Measurements from ENCODE around the gene PPP1R14D. TPM values are rescaled to one million over a fixed set of nuclear protein-coding genes. Genes with fewer than 3 reads are reported as not detected.
A peak's percentile ranks its signal among the peaks of the same experiment; 100 is the strongest.

The PPP1R14D gene
- total RNA-seq, 1 experiment from 2014 or later = not detected

DNA sequence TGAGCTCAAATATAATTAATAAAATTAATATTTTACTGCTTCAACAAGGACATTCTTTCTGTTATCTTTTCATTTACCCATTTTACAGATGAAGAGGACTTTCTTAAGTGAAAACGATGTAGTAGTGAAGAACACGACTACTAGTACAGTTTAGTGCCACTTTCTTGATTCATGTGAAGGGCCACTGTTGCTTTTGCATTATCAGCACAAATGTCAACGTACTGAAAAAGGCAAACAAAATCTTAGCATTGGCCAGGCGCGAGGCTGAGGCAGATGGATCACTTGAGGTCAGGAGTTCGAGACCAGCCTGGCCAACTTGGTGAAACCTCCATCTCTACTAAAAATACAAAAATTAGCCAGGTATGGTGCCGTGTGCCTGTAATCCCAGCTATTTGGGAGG, 9.5 kb downstream of the PPP1R14D start:
- DNase-seq (ENCODE audit: low spot score) = no peak

DNA sequence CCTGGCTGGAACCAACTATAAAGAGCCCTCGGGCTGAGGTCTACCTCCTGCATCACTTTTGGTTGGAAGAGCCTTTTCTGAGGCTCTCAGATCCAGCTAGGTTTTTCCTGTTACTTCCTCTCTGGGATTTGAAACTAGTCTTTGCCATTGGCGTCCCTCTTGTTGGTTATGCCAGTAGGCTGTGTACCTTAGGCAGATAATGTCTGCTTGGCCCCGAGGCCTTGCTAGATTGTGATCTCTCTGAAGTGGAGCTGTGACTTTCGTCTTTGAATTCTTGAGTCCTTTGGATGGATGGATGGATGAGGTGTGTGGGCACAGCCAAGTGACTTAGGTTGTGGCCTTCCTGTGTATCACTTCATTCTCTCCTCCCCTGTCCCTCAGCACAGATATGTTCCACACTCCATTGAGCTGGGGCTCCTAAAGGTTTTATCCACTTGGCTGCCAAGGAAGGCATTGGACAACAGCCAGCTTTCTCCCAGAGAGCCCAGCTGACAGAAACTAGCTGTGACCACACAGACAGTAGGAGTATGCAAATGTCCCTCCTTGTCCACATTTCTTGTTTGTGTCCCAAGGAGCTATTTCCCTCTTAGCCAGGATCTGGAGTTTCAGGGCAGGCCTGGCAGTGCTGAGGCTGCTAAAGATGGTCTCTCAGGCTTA, 13.3 kb downstream of the PPP1R14D start:
- DNase-seq (ENCODE audit: low spot score) = no peak

DNA sequence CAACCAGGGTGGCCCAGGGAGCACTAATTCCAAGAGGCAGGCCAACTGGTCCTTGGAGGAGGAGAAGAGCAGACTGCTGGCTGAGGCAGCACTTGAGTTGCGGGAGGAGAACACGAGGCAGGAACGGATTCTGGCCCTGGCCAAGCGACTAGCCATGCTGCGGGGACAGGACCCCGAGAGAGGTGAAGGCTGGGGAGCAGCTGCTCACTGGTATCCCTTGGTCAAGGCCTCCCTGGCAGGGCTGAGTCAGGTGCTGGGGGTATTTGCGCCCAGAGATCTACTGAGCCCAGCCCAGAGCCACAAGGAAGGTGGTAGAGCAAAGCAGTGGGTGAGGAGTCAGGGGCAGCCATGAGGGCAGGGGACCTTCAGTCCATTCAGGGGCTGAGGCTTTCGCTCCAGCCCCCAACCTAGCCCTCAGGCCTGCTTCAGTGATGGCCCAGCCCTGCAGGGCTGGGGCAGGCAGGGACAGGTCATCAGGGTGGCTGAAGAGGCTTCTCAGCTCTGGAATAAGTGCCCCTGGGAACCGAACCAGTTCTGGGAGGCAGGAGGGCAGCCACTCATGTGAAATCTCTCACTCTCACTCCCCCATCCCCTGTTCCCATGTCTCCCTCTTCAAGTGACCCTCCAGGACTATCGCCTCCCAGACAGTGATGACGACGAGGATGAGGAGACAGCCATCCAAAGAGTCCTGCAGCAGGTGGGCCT, 15.6 kb downstream of the PPP1R14D start:
- DNase-seq (ENCODE audit: low spot score) = no peak

DNA sequence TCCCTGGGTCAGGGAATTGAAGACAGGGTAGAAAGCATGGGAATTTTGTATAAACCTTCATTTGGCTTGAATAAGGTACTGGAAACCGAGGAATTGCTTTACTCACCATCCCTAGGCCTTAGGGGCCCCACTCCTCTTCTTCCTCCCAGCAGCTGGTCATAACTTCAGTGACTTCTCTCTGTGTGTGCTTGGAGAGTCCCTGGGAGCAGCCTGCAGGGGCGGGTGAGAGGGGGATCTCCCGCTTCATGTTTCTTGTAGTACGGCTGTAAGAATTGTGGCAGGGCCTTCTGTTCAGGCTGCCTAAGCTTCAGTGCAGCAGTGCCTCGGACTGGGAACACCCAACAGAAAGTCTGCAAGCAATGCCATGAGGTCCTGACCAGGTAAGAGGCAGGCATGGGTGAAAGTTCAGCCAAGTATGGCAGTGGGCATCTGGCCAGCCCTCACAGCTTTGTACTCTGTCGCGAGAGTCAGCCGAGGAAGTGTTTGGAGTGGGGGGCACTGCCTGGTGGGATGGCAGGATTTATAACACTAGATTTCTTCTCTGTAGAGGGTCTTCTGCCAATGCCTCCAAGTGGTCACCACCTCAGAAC, 19.6 kb downstream of the PPP1R14D start:
- DNase-seq (ENCODE audit: low spot score) = no peak

DNA sequence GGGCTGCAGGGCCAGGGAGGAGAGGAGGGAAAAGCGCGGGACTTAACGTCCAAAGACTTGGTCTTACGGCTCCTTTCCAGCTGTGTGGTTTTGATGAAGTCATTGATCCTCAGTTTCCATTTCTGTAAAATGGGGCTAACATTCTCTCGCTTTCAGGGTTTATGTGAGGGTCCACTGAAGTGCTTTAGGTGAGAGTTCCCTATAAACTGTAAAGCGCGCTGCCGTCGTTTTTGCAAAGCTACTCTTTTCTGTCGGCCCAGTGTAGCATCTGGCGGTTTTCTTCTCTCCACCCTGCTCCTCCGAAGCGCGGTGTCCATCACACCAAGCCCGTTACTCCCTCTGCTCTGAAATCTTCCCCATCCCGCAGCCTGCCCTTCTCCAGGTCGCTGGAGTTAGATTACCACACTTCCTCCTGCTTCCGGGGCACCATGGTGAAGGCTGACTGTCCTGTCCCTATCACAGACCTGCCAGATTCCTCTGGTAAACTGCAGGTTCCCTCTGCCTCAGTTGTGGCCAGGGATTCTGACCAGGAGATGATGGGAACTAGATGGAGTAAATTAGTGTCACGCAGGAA, 20.5 kb downstream of the PPP1R14D start:
- no peak for DNase-seq (ENCODE audit: low spot score)

DNA sequence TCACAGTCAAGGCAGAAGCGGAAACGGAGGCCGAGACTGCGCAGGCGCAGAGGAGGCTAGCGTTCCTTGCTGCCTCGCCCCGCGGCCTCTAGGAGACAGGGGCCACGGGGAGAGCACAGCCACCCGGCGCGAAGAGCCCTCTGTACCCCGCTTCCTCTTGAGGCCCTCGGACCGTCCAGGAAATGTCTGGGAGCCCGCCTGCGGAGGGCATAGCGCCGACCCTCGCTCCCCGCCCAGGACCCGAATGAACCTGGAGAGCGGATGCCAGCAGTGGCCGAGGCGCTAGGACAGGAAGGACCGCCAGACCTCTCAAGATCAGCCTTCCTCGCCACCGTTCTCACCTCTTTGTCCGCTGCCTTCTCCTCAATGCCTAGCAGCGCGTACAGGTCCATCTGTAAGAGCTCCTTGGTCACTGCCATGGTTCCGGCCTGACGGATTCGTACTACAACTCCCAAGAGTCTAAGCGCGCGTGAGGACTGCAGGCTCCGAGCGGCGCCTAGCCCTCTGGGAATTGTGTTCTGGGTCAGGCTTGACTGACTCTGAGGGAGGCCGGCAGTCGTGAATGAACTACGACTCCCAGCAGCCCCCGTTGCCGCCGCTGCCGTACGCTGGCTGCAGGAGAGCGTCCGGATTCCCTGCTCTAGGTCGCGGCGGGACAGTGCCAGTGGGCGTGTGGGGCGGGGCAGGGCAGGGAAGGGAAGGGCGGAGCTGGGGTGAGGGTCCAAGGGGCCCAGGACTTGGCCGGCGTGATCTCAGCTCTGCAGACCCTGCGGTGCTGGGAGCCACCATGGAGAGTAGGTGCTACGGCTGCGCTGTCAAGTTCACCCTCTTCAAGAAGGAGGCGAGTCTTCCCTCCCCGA, 21.2 kb downstream of the PPP1R14D start, which contains the start of the genes DNAJC17 and ZFYVE19:
TSS of gene DNAJC17 (minus strand) at position 446 of the 860 bp plus-strand sequence. CDS start at position 419, 27 bp downstream.
TSS of gene ZFYVE19 (plus strand) at position 62 of the 860 bp plus-strand sequence. CDS start at position 563, 501 bp downstream.
- peak; percentile 97 for DNase-seq (ENCODE audit: low spot score)

DNA sequence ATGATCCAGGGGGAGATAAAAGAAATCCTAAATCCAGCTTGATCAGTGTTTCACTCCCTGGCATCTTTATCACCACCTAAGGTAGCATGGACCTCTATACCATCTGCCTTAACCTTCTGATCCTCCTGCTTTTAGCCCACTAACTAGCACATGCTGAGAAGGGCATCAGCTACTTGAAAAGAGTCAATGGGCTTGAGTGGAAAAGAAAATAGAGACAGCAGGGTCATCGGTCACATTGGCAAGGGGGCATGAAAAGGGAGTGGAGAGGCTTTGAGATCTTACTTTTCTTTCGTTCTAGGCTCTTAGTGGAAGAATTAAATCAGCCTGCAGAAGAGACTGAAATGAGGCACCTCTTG, 21.9 kb downstream of the PPP1R14D start:
- DNase-seq (ENCODE audit: low spot score) = no peak

DNA sequence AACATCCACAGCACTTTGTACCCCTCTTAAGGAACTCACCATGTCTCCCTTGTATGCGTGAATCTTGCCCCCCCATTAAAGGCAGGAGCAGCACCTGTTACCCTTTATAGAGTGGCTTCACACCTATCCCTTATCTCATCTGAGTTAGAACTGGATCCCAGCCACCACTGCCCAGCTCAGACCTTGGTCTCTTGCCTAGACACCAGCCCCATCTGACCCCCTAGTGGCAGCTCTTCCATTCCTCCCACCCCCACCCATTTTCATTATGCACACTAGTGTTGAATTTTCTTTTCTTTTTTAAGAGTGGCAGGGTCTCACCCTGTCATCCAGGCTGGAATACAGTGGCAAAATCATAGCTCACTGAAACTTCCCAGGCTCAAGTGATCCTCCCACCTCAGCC, 24.8 kb downstream of the PPP1R14D start:
- DNase-seq (ENCODE audit: low spot score) = no peak

DNA sequence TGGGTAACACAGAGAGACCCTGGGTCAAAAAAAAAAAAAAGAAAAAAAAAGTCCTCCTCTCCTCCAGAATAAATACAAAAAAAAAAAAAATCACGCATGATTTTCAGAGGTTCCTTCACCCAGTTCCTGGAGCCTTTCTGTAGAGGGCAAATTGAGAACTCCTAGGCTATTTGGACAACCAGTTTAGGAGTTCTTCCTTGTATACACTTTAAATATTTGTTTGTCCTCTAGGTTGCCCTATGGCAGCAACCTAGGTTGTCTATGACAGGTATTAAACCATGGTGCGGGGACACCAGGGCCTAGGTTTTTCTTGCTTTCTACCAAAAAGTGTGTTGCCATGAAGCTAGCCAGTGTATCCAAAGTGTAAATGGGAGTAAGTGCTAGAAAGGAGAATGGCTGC, 25.4 kb downstream of the PPP1R14D start:
- no peak for DNase-seq (ENCODE audit: low spot score)

DNA sequence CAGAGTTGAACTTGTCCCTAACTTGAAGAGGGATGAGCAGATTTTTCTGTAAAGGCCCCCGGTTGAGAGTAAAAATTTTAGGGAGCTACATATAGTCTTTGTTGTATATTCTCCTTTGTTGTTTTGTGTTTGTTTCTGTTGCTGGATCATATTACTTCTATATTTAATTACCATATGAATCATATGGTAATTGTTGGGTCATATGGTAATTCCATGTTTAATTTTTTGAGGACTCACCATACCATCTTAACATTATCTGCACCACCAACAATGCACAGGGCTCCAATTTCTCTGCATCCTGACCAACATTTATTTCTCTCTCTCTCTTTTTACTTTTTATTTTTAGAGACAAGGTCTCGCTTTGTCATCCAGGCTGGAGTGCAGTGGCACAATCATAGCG, 29.0 kb downstream of the PPP1R14D start:
- DNase-seq (ENCODE audit: low spot score) = no peak

DNA sequence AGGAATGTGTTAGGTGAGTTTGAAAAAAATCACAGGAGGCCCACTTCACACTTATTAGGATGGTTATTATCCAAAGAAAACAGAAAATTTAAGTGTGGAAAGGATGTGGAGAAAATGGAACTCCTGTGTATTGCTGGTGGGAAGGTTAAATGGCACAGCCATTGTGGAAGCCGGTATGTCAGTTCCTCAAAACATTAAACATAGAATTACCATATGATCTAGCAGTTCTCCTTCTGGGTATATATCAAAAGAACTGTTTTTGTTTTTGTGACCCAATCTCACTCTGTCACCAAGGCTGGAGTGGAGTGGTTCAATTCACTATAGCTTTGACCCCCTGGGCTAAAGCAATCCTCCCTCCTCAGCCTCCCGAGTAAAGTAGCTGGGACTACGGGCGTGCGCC, 32.0 kb downstream of the PPP1R14D start:
- no peak for DNase-seq (ENCODE audit: low spot score)

DNA sequence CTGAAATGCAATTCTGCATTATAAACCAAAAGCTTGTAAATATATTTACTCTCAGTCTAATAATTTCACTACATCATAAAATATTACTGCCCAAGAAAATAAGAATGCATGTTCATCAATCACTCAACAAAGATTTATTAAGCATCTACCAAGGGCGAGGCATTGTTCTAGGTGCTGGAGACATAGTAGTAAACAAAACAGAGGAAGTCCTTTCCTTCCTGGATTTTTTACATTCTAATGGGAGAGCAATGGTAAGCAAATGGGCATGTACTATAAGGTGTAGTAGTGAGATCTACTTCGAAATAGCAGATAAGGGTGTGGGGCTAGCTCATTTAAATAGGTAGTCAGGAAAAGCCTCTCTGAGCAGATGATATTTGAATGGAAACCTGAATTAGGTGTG, 32.5 kb downstream of the PPP1R14D start:
- no peak for DNase-seq (ENCODE audit: low spot score)

DNA sequence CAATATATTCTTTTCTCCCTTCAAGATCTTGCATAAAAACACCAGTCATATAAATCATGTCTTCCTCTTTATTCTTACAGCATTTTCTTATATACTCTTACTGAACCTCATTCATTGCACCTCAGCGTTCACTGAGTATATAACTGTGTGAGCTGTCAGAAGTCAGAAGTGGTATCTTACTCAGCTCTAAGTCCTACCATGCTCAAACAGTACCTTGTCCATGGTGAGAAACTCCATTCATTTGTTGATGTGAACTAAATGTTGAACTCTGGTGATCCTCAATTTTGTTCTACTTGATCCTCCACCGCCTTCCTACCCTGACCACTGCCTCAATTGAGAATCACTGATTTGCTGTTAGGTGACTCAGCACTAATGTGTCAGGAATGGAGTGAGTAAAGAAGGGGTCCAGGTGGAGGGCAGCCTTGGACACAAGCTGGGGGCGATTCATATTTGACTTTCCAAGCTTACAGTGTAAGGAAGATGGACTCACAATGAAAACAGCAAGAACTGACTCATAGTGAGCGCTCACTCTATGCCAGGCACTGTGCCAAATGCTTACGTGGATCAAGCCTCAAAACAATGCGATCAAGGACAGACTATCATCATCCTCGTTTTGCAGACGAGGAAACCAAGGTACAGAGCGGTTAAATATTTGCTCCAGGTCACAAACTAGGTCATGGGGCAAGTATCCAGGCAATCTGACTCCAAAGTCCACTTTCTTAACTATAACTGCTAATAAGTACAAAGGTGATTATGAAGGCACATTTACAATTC, 35.1 kb downstream of the PPP1R14D start:
- DNase-seq (ENCODE audit: low spot score) = peak; percentile 75

DNA sequence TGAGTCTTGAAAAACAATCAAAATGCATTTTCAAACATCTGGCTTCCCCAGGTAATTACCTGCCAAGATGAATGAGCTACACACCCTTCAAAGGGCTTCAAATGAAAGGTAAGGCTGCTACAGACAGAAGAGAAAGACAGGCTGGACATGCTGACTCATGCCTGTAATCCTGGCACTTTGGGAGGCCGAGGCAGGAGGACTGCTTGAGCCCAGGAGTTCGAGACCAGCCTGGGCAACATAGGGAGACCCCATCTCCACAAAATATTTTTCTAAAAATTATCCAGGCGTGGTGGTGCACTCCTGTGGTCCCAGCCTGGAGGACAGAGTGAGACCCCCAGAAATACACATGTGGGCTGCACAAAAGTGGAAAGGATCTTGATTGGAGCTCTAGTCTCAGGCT, 36.1 kb downstream of the PPP1R14D start:
- no peak for DNase-seq (ENCODE audit: low spot score)

DNA sequence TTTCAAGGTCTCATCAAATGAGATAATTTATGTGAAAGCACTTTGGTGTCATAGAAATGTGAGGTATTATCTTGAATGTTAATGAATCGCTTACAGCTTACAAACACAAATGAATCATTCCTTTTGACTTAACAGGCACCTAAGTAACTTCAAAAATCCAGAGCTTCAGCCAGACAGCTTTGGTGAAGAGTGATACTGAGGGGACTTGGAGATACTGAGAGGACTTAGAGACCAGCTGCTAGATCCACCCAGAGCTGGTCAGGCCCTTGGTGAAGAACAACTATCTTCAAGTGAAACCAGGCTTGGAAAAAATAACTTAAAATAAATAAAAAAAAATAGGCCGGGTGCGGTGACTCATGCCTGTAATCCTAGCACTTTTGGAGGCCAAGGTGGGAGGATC, 37.8 kb downstream of the PPP1R14D start:
- no peak for DNase-seq (ENCODE audit: low spot score)

DNA sequence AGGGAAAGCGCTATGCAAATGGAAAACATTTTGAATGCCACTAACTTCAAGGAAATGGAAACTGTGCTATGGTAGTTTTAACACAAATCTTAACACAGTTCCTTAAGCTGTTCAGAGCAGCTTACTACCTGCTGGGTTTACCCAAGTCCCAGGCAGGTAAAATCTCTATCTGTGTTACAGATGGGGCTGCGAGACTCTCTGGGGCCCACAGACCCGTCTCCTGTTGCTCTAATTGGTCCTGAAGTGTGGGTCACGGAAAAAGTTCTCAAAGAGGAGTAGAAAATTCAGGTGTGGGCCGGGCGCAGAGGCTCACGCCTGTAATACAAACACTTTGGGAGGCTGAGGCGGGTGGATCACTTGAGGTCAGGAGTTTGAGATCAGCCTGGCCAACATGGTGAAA, 38.5 kb downstream of the PPP1R14D start:
- DNase-seq (ENCODE audit: low spot score) = no peak

DNA sequence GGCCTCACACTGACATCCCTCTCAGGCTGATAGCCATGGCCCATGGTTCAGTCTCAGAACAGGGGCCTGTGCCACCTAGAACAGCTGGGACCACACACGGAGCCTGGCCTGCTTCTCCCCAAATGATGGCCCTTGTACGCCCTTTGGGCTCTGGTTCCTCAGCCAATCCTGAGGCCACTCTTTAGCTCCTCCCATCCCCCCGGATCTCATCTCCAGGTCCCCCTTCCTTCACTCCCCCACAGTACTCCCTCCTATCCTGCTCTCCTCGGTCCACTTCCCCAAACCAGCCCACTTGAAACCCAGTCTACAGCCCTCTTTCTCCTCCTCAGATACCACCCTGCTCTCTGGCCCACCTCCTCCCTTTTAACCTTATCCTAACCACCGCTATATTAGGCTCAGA, 39.4 kb downstream of the PPP1R14D start:
- no peak for DNase-seq (ENCODE audit: low spot score)

DNA sequence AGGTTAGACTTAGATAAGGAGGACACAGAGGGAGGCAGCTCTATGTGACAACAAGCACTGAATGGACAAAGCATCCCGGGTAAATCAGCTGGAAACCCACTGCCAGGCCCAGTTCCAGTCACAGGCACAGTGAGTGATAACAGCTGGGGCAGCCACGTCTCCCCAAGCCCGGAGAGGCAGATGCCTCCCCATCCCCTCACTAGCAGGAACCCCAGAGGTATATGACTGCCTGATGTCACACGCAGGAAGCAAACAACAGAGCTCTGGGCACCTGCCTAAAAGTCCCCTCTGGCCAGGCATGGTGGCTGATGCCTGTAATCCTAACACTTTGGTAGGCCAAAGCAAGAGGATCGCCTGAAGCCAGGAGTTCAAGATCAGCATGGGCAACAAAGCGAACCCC, 40.5 kb downstream of the PPP1R14D start:
- no peak for DNase-seq (ENCODE audit: low spot score)

DNA sequence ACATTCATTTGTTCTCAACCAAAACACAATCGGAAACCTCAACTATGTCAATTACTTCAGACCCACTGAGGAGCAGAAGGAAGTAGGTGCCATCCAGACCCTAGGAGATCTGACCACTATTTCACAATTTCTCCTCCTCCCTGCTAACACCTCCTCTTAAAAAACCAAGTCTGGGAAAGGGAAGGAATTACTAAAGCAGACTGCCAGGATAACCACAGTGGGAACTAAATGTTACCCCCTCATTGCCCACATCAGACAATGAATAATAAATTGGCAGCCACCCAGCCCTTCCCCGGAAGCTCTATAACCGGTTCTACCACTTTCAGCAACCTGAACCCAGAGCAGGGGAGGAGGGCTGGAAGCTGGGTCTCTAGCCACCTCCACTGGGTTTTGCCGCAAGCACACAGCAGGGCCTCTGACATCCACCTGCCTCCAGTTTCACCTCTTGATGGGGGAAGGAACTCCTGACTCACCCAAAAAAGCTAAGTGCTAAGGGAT, 41.1 kb downstream of the PPP1R14D start:
- peak; percentile 69 for DNase-seq (ENCODE audit: low spot score)

DNA sequence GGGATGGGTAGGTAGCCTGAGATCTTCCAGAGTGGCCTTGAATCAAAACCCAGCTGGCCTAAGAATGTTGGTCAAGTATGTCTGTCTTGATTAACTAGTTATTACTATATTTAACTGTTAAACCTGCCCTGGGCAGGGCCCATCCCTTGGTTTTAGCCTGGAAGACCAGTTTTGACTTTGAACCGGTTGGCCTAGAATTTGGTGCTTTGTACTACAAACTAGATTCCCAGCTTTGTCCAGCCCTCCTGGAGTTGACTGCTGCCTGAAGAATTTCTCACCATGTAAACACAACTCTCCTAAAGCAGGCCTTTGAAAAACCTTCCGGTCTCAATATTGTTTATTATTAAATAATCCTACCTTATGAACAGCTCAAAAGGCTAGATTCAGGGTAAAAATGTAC, 42.7 kb downstream of the PPP1R14D start:
- no peak for DNase-seq (ENCODE audit: low spot score)

DNA sequence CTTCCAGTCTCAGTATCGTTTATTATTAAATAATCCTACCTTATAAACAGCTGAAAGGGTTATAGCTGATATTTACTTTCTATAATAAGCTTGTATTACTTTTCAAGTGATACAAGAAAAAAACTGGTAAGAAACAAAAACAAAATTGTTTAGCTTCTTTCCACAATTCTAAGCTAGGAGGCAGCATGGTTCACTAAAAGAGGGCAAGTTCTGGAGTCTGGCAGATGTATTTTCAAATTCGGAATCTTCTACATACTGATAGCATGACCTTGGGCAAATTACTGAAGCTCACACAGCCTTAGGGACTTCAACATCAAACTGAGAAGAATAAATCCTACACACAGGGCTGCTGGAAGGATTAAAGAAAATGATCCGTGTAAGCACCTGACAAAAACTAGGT, 43.3 kb downstream of the PPP1R14D start:
- no peak for DNase-seq (ENCODE audit: low spot score)

Data from H4 (cell line).